ENCODE results near the gene EPHA8.

The EPHA8 gene

DNA sequence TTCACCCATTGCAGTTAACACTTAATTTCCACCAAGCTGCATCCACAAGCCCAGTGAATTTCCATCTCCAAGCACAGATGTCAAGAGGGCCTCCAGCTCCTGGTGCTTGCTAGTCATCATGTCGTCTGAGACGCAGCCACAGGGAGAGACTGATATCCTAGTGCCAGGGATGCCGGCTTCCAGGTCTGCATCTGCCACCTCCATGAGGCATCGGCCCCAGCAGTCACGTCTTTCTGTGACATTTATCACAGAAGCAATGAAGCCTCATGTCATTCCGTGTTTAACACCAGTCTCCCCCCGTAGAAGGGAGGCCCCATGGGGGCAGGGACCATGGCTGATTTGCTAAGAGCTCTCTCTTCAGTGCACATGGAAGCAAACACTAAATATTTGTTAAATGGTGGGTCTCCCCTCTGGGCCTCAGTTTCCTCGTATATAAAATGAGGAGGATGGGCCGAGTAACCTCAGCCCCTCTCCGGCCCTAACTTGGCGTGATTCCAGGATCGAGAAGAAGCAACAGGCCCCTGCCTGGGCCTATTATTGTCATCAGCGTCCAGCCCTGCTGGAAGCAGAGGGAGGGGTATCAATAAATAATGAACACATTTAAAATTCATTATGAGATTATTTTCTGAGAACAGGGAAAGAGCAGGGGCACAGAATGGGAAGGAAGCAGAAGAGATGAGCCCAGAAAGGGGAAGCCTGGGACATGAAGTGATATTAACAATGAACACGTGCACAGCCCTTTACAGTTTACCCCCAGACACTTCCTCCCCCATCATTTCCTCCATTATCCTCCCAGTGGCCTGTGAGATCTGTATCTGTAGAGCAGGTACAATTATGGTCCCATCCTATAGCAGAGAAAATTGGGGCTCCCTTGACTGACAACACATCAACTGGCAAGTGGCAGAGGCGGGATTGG is 88.9 kb downstream of the EPHA8 start:
- DNase-seq: no peak

GRCh38 chr1:22652881-22653316 is 89.6 kb downstream of the EPHA8 start, which contains the start of gene C1QB:
C1QB (plus strand) TSS chr1:22653236; CDS start chr1:22659463, 6,227 bp downstream.
- DNase-seq: peak in 11 of 14 donors; percentile 9 to 67 (median 46)

All from C1 segment of cervical spinal cord (tissue), 14 donors.